GM12864 (cell line): ENCODE measurements around the gene APIP.

Experiments used
- DNase-seq: peaks from one replicate; pipeline ENCODE4 v3.0.0-alpha.2; 2011; ENCODE audit warnings: low read depth
- H3K4me3 ChIP-seq: 2 replicates; pipeline ENCODE4 v1.5.1; 2011; ENCODE audit warnings: mild to moderate bottlenecking, low read depth, low read length, control low read depth
- TF ChIP-seq, protein P1 (sequence below): IDR thresholded peaks from 2 replicates; pipeline ENCODE4 v1.5.1; 2011; ENCODE audit warnings: low read depth, mild to moderate bottlenecking, moderate library complexity, low read length, control low read depth, inconsistent platforms; ENCODE audit errors: missing control alignments

The APIP gene

DNA sequence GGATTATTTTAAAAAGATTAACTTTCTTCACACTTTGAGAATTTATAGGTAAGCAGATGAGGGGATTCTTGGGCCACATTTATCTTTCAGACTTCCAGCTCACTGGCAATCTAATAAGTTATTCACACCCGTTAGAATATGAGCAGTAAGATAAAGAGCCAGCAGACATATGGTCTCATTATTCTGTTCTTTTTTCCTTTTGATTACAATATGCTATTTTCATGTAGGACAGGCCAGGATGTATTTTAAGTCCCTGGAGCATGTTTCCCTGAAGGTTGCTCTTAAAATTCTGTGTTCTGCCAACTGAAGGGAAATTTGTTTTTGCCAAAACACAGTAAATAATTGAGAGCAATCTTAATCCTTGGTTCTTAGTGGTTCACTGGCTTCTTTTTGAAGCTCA lies 22.4 kb upstream of the APIP start:
- no peak overlapping the region for H3K4me3 ChIP-seq
- no peak for DNase-seq
- TF ChIP-seq, protein P1, sequence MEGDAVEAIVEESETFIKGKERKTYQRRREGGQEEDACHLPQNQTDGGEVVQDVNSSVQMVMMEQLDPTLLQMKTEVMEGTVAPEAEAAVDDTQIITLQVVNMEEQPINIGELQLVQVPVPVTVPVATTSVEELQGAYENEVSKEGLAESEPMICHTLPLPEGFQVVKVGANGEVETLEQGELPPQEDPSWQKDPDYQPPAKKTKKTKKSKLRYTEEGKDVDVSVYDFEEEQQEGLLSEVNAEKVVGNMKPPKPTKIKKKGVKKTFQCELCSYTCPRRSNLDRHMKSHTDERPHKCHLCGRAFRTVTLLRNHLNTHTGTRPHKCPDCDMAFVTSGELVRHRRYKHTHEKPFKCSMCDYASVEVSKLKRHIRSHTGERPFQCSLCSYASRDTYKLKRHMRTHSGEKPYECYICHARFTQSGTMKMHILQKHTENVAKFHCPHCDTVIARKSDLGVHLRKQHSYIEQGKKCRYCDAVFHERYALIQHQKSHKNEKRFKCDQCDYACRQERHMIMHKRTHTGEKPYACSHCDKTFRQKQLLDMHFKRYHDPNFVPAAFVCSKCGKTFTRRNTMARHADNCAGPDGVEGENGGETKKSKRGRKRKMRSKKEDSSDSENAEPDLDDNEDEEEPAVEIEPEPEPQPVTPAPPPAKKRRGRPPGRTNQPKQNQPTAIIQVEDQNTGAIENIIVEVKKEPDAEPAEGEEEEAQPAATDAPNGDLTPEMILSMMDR = no peak

DNA sequence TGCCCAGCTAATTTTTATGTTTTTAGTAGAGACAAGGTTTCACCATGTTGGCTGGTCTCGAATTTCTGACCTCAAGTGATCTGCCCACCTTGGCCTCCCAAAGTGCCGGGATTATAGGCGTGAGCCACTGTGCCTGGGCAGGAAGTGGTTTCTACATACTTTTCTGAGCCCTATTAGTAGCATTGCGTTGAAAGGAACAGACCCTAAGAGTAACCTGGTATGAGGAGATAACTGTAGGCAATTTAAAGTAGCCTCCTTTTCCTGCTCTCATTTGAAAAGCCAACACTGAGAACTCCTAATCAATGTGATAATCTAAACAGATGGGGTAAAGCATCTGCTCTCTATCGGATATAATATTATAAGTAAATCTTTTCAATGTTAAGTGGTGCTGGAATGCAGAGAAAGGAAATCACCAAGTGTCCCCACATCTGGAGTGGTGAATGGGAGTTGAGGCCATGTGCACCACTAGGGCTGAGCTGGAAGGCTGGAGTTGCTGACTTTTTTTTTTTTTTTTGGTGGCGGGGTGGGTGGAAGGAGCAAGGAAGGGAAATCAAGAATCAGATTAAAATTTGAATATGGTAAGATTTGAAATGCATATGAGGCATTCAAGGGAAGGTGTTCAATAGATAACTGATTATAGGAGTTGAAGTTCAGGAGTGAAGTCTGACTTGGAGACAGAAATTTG lies 20.9 kb upstream of the APIP start:
- DNase-seq = no peak
- H3K4me3 ChIP-seq = no peak overlapping the region
- TF ChIP-seq, protein P1 = no peak

DNA sequence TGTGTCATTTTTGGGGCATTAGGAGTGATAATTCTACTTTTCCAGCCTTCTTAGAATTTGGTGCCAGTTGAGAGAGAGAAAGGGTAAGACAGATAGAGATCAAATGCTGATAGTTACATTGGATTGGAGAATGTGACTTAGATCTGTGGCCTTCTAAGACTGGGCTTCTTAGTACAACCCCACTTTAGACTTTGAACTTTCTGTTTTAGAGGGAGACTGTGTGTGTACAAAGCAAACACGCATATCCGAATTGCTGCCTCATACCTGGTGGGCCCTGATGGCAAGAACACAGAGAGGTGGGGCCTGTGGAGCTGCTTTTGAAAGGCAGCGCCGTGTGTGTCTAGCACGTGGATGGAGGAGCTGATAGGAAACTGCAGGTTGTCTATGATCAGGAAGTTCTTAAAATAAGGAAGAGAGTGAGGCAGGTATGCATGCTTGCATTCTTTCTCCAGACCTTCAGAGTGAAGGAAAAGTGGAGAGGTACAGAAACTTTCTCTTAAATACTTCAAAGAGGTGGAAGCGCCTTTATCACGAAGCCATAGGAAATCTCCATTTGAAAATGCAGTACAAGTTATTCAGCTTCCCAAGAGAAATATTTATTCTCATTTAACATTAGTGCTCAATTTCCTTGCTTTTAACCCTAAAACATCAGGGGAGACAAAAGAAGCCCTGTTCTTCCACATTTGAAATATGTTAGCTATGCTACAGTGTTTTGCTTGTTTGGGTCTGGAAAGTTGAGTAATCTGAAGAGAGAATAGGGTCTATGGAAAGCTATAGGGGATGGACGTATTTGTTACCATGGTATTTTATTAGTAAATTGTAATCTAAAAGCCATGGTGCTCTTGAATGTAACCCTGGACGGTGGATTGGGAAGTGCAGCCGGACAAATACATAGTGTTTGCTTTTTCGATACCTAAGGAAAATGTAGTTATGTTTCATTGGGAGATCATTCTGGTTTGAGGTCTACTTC lies 13.9 kb upstream of the APIP start:
- DNase-seq = no peak
- TF ChIP-seq, protein P1 = no peak
- no peak overlapping the region for H3K4me3 ChIP-seq

DNA sequence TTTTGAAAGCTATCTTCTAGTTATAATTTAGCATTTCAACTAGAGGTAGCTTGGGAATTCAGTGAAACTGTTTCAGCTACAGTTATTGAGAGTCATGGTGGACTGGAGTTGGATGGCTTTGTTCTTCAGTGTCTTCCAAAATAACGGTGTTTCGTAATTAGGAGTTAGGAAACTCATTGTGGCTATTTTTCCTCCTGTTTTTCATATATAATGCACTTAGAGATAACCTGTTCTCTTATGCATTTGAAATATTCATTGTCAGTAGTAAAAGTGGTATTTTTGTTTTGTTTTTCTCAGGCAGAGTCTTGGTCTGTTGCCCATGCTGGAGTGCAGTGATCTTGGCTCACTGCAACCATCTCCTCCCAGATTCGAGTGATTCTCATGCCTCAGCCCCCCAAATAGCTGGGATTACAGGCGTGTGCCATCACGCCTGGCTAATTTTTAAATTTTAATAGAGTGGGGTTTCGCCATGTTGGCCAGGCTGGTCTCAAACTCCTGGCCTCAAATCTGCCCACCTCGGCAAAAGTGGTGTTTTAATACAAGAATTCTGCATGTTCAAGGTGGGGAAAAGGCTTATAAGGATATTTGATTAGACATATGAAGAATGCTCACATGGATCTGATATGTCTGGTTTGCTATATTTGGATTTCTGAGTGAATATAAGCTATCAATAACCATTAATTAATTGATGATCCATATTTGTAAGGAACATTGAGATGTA lies 12.9 kb upstream of the APIP start:
- DNase-seq = no peak
- TF ChIP-seq, protein P1 = no peak

DNA sequence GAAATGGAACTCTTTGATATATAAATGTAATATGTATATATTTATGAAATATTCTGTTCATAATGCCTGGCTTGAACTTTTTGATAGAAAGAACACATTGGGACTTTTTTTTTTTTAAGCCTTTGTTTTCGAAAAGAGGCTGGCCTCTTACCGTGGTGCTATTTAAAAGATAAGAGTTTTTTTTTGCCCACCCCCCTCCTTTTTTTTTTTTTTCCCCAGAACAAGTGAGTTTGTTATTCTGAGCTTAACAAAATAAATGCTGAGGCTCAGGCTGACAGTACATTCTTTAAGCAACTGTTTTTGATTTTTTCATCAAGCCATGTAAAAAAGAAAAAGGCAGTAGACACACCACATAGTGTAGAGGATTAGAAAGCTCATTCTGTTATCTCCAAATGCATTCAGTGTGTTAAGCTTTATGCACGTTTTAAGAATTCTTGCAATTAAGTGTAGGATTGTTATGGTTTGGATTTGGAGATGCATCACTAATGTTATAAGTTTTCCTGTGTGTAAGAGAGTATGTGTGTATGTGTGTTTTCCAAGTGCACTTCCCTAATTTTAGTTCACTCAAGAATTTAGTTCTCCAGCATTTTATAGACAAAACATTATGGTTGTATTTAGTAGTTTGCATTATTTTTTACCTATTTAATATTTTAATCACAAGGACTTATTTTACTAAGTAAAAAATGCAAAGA lies 12.2 kb upstream of the APIP start:
- DNase-seq = no peak
- TF ChIP-seq, protein P1 = no peak

More for the DNA sequence above, 12.9 kb upstream of the APIP start:
- H3K4me3 ChIP-seq = no peak overlapping the region

DNA sequence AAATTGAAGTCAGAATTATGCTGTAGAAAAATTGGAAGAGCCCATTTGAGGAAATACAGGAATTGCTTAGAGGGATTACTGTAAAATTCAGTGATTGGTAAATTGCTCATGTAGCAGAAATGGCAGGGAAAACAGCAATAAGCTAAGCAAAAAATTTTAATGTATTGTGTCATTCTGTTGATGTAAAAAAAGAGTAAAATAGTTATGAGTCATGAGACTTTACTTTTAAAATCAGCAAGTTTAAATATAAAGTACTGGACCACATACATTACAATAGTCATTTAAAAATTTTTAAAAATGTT lies 10.6 kb upstream of the APIP start:
- no peak for DNase-seq
- no peak overlapping the region for H3K4me3 ChIP-seq
- TF ChIP-seq, protein P1 = no peak

More for the DNA sequence above, 12.2 kb upstream of the APIP start:
- H3K4me3 ChIP-seq = no peak overlapping the region
